H1 (cell line): ENCODE results near the gene MBD4. TPM values are rescaled to one million over a fixed set of nuclear protein-coding genes. Genes with fewer than 3 reads are reported as not detected.
A peak's percentile ranks its signal among the peaks of the same experiment; 100 is the strongest.

Source experiments
- CTCF ChIA-PET: fragments of 300-600 bp; sonication (Branson Sonifier 250); formaldehyde crosslinking; loops from one replicate; lab custom pipeline; 2021; ENCODE audit not compliant: partially characterized antibody; lab: Charles Lee
- POLR2A ChIA-PET: fragments of 300-600 bp; sonication (Branson Sonifier 250); formaldehyde crosslinking; loops from one replicate; lab custom pipeline; 2021; ENCODE audit warnings: inconsistent platforms; ENCODE audit not compliant: partially characterized antibody; lab: Charles Lee
- DNase-seq, 2 experiments: peaks; one replicate each; pipeline versions ENCODE4 v3.0.0 to v3.0.0-alpha.2; 2010 to 2022; ENCODE audit warnings: low spot score in 2 of 2, low read depth in 1 of 2, mixed read lengths in 1 of 2
- FAIRE-seq: peaks from 2 replicates; lab custom pipeline; 2011; peaks lifted over from hg19 to GRCh38; lab: Jason Lieb, UNC
- H2AFZ ChIP-seq: 2 replicates; pipeline ENCODE4 v1.8.1; 2012; ENCODE audit warnings: low read length, inconsistent platforms
- H2AK5ac ChIP-seq: 2 replicates; pipeline ENCODE4 v1.6.1; 2013; ENCODE audit warnings: low read depth, low read length
- H2BK120ac ChIP-seq: replicated peaks from 2 replicates; pipeline ENCODE3; 2013; ENCODE audit warnings: low read depth, low read length, inconsistent platforms
- H2BK12ac ChIP-seq: 2 replicates; pipeline ENCODE4 v1.6.1; 2013; ENCODE audit warnings: low read depth, low read length
- H2BK15ac ChIP-seq: 2 replicates; pipeline ENCODE4 v1.6.1; 2013; ENCODE audit warnings: low read length
- H2BK20ac ChIP-seq: 2 replicates; pipeline ENCODE4 v1.6.1; 2013; ENCODE audit warnings: low read length
- H2BK5ac ChIP-seq: 2 replicates; pipeline ENCODE4 v1.6.1; 2013; ENCODE audit warnings: low read depth, low read length
- H3K14ac ChIP-seq: 2 replicates; pipeline ENCODE4 v1.6.1; 2013; ENCODE audit warnings: inconsistent platforms; ENCODE audit not compliant: insufficient read length
- H3K18ac ChIP-seq: 2 replicates; pipeline ENCODE4 v1.6.1; 2013; ENCODE audit warnings: low read length; ENCODE audit errors: extremely low read depth
- H3K23ac ChIP-seq: 2 replicates; pipeline ENCODE4 v1.6.1; 2013; ENCODE audit warnings: inconsistent platforms; ENCODE audit not compliant: insufficient read length
- H3K23me2 ChIP-seq: 2 replicates; pipeline ENCODE4 v1.6.1; 2013; ENCODE audit warnings: low read depth, low read length
- H3K27ac ChIP-seq: 2 replicates; pipeline ENCODE4 v1.6.1; 2011; ENCODE audit warnings: low read depth, low read length, inconsistent platforms
- H3K27me3 ChIP-seq, 4 experiments: replicated peaks in 1 of 4; 1 replicate in 1 of 4; 2 replicates in 3 of 4; pipeline versions ENCODE4 v1.6.1 to v1.8.1; 2011 to 2013; ENCODE audit warnings: low read length in 3 of 4, mild to moderate bottlenecking in 3 of 4, inconsistent platforms in 2 of 4, mixed read lengths in 2 of 4, moderate library complexity in 1 of 4; ENCODE audit not compliant: control insufficient read depth in 3 of 4, insufficient read depth in 3 of 4; ENCODE audit errors: extremely low read depth in 1 of 4
- H3K36me3 ChIP-seq, 4 experiments: 2 replicates each; pipeline versions ENCODE4 v1.6.1 to v1.8.1; 2011 to 2013; ENCODE audit warnings: mild to moderate bottlenecking in 4 of 4, low read length in 3 of 4, moderate library complexity in 2 of 4, control low read depth in 1 of 4, inconsistent platforms in 1 of 4; ENCODE audit not compliant: insufficient read depth in 4 of 4, control insufficient read depth in 2 of 4
- H3K4ac ChIP-seq: replicated peaks from 2 replicates; pipeline ENCODE3; 2013; ENCODE audit warnings: low read length, low read depth, mixed read lengths, inconsistent platforms; ENCODE audit not compliant: insufficient read length
- H3K4me1 ChIP-seq, 4 experiments: replicated peaks in 1 of 4; 1 replicate in 1 of 4; 2 replicates in 3 of 4; pipeline versions ENCODE4 v1.6.1 to v1.8.1; 2011 to 2013; ENCODE audit warnings: low read length in 3 of 4, inconsistent platforms in 2 of 4, mixed read lengths in 1 of 4; ENCODE audit not compliant: insufficient read depth in 4 of 4, control insufficient read depth in 3 of 4
- H3K4me2 ChIP-seq, 2 experiments: 2 replicates each; pipeline versions ENCODE4 v1.6.1 to v1.8.1; 2011 to 2013; ENCODE audit warnings: low read depth in 2 of 2, low read length in 2 of 2, control low read depth in 1 of 2, inconsistent platforms in 1 of 2, mild to moderate bottlenecking in 1 of 2; ENCODE audit not compliant: insufficient read depth in 1 of 2
- H3K4me3 ChIP-seq, 4 experiments: fragments of 200-600, 300-600 bp in 1 of 4; sonication (generic), shearing (Covaris generic), sonication (Bioruptor Twin) in 1 of 4; 2 replicates each; pipeline versions ENCODE4 v1.5.1 to v1.8.1; 2011 to 2016; ENCODE audit warnings: low read length in 4 of 4, low read depth in 3 of 4, control low read depth in 2 of 4, inconsistent platforms in 2 of 4, mild to moderate bottlenecking in 2 of 4, mixed read lengths in 1 of 4, moderate library complexity in 1 of 4; ENCODE audit not compliant: insufficient read depth in 2 of 4; ENCODE audit errors: extremely low read depth in 1 of 4
- H3K56ac ChIP-seq: replicated peaks from 2 replicates; pipeline ENCODE3; 2013; ENCODE audit warnings: low read depth, mild to moderate bottlenecking, mixed read lengths, low read length, inconsistent platforms; ENCODE audit not compliant: insufficient read length
- H3K79me1 ChIP-seq: 2 replicates; pipeline ENCODE4 v1.6.1; 2013; ENCODE audit warnings: low read depth, low read length, control low read depth
- H3K79me2 ChIP-seq, 2 experiments: 2 replicates each; pipeline versions ENCODE4 v1.6.1 to v1.8.1; 2012 to 2013; ENCODE audit warnings: low read length in 2 of 2, mild to moderate bottlenecking in 2 of 2, inconsistent platforms in 1 of 2; ENCODE audit not compliant: insufficient read depth in 2 of 2, control insufficient read depth in 1 of 2
- H3K9ac ChIP-seq, 4 experiments: replicated peaks in 1 of 4; 1 replicate in 1 of 4; 2 replicates in 3 of 4; pipeline versions ENCODE4 v1.6.1 to v1.8.1; 2011 to 2013; ENCODE audit warnings: low read depth in 3 of 4, low read length in 3 of 4, control low read depth in 2 of 4, mild to moderate bottlenecking in 2 of 4, moderate library complexity in 2 of 4, inconsistent platforms in 1 of 4; ENCODE audit errors: extremely low read depth in 1 of 4
- H3K9me3 ChIP-seq, 2 experiments: 2 replicates each; pipeline versions ENCODE4 v1.6.1 to v1.8.1; 2012 to 2013; ENCODE audit warnings: mild to moderate bottlenecking in 2 of 2, moderate library complexity in 2 of 2, control low read depth in 1 of 2, inconsistent platforms in 1 of 2, low read depth in 1 of 2, low read length in 1 of 2, mixed read lengths in 1 of 2; ENCODE audit not compliant: insufficient read depth in 2 of 2
- H4K20me1 ChIP-seq, 2 experiments: replicated peaks in 1 of 2; 2 replicates each; pipeline versions ENCODE3 to v1.8.1; 2011 to 2013; ENCODE audit warnings: inconsistent platforms in 2 of 2, low read length in 2 of 2, mild to moderate bottlenecking in 1 of 2; ENCODE audit not compliant: insufficient read depth in 2 of 2, control insufficient read depth in 1 of 2
- H4K5ac ChIP-seq: 2 replicates; pipeline ENCODE4 v1.6.1; 2013; ENCODE audit warnings: low read length, low read depth, mixed read lengths, inconsistent platforms; ENCODE audit not compliant: insufficient read length
- H4K8ac ChIP-seq: 2 replicates; pipeline ENCODE4 v1.8.0; 2013; ENCODE audit warnings: mild to moderate bottlenecking, moderate library complexity, low read length, inconsistent platforms; ENCODE audit not compliant: insufficient read depth; ENCODE audit errors: extremely low read depth
- H4K91ac ChIP-seq: replicated peaks from 2 replicates; pipeline ENCODE3; 2013; ENCODE audit warnings: low read length, mixed read lengths, inconsistent platforms; ENCODE audit not compliant: insufficient read length
- BRCA1 ChIP-seq: IDR thresholded peaks from 2 replicates; pipeline ENCODE4 v1.6.1; 2012; ENCODE audit warnings: low read depth, low read length, improper control_type of control experiment
- CTBP2 ChIP-seq: IDR thresholded peaks from 2 replicates; pipeline ENCODE4 v1.7.0; 2011; ENCODE audit warnings: borderline replicate concordance, mild to moderate bottlenecking, moderate library complexity, mixed read lengths, low read length; ENCODE audit not compliant: insufficient read depth, insufficient read length
- RXRA ChIP-seq: IDR thresholded peaks from 2 replicates; pipeline ENCODE4 v1.6.1; 2011; ENCODE audit warnings: low read depth, mild to moderate bottlenecking, low read length, moderate library complexity; ENCODE audit not compliant: insufficient read depth
- WGBS, 2 experiments: shearing (Covaris generic) in 1 of 2; methylation state at CpG; one replicate each; pipeline versions ENCODE4 v1.1.6 to v1.1.7; 2013 to 2015; ENCODE audit warnings: low lambda C conversion rate in 2 of 2, mixed read lengths in 2 of 2, inconsistent platforms in 1 of 2, low coverage in 1 of 2, missing lambda C conversion rate in 1 of 2; ENCODE audit not compliant: insufficient replicate concordance in 2 of 2, insufficient coverage in 1 of 2, insufficient read length in 1 of 2; ENCODE audit errors: extremely low coverage in 1 of 2, missing lambda C conversion rate in 1 of 2; 5-methylcytosine and 5-hydroxymethylcytosine counted together
- polyA plus RNA-seq, 7 experiments: library from polyadenylated mRNA; depleted of rRNA in 3 of 7; stranded (reverse) in 5 of 7; unstranded in 2 of 7; fragments of >200 nt in 5 of 7; fragments of 200-250 nt in 2 of 7; gene quantifications; 1 replicate in 5 of 7; 2 replicates in 1 of 7; 4 replicates in 1 of 7; pipeline versions ENCODE4 v1.2.1 to v1.2.3, GENCODE V29; 2011 to 2013; ENCODE audit warnings: missing spikeins in 2 of 7, mixed read lengths in 2 of 7
- total RNA-seq: library from RNA; stranded (reverse); fragmentation: NEBNext Ultra II Directional; extraction: Animal tissue kit (Norgen Biotek cat#: 25700); gene quantifications from 2 replicates; pipeline ENCODE4 v1.2.1, GENCODE V29; 2021

MBD4 gene
- total and polyA plus RNA-seq, 2 of the 8 experiments (the other 6 are each of a cell fraction or from before 2014, with no cell fraction given) = 11.2 to 35.8 TPM

DNA sequence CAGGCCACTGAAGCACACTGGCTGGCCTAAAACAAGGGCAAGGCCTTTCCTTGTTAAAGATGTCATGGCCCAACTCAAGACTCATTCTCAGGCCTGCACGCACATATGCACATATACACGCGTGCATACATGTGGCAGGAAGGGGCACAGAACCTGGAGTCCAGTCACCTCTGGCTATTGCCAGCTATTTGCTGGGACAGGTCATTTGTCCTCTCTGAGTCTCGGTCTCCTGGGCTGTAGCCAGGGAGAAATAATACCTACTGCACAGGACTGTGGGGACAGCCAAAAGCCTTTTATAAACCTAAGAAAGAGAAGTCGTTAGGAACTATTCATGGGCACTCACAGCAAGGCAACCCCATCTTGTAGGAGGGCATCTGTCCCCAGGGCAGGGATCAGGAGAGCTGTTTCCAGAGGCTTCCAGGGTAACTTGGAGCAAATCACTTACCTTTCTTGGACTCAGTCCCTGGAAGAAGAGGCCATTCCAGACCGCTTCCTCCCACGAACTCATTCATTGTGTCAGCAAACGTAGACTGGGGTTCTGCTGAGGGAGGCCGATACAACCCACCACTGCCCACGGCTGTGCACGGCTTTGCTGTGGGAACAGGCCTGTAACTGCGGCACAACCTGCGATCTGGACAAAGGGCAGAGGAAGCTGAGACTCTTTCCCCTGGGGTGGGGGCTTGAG, 47.6 kb upstream of the MBD4 start:
- ChIA-PET CTCF (interaction anchor here (0.7 to 11.2 kb wide), 13 partner anchors 12 to 344 kb away, joined by 3 to 93 read pairs (median 4); no protein-coding TSS in a partner anchor), POLR2A (interaction anchor here (0.8 to 1.4 kb wide), 4 partner anchors 25 to 100 kb away, joined by 3 to 5 read pairs (median 3); partner anchors contain the start of genes IFT122 and MBD4)
- no peaks in the 10 kb centered on the region; the same call in 1 of the 2 replicates for H3K23me2 ChIP-seq
- H3K27me3 ChIP-seq = no peaks in the 10 kb centered on the region
- H3K4ac ChIP-seq = no peak overlapping the region
- H3K36me3 ChIP-seq = no peaks in the 10 kb centered on the region; a peak in 1 of 8 replicates
- H3K56ac ChIP-seq = no peak overlapping the region
- FAIRE-seq = no peak
- no peaks in the 10 kb centered on the region for H3K9me3 ChIP-seq
- no peak overlapping the region; the same call in 1 of the 2 replicates for H4K8ac ChIP-seq
- H3K4me1 ChIP-seq = peaks cover 5 to 17% (median 7%) of the 10 kb centered on the region in 4 experiments; a peak in 6 of 7 replicates
- H2BK5ac ChIP-seq = peak overlapping the region; percentile 27; the same call in 1 of the 2 replicates
- H2AFZ ChIP-seq = no peak overlapping the region
- peak overlapping the region; percentile 43 for H2BK120ac ChIP-seq
- H2BK15ac ChIP-seq = peak overlapping the region; percentile 81; the same call in 1 of the 2 replicates
- H2BK12ac ChIP-seq = peak overlapping the region; percentile 90; the same call in 1 of the 2 replicates
- peak overlapping the region; percentile 15; the same call in 1 of the 2 replicates for H3K18ac ChIP-seq
- 91% methylated on average over 13 of the region's 13 CpGs; no CpG with 5 or more reads in 1 of the 2 experiments for WGBS, 2 experiments
- no peak overlapping the region for H3K27ac ChIP-seq
- peak overlapping the region; percentile 8; the same call in 1 of the 2 replicates for H2AK5ac ChIP-seq
- H4K5ac ChIP-seq = peak overlapping the region; percentile 55
- no peaks in the 10 kb centered on the region for H3K79me1 ChIP-seq
- peak overlapping the region; percentile 49 for H4K91ac ChIP-seq
- H3K4me2 ChIP-seq = peak overlapping the region in 1 of 2 experiments; percentile 4; a peak in 1 of 4 replicates
- H3K14ac ChIP-seq = no peak overlapping the region
- TF ChIP-seq CTBP2 (no peak), RXRA (no peak), BRCA1 (no peak)
- no peaks in the 10 kb centered on the region for H3K79me2 ChIP-seq
- H3K23ac ChIP-seq = no peak overlapping the region
- DNase-seq = no peak
- H2BK20ac ChIP-seq = peak overlapping the region; percentile 75; the same call in 1 of the 2 replicates
- H3K9ac ChIP-seq = no peak overlapping the region; a peak in 1 of 7 replicates
- no peaks in the 10 kb centered on the region for H4K20me1 ChIP-seq
- no peak overlapping the region for H3K4me3 ChIP-seq
